HepG2 (cell line): Measurements from ENCODE around the gene CELSR3. TPM values are rescaled to one million over a fixed set of nuclear protein-coding genes. Genes with fewer than 3 reads are reported as not detected.
A peak's percentile ranks its signal among the peaks of the same experiment; 100 is the strongest.

ENCODE experiments used
- BRCA1 ChIP-seq: sonication (generic); formaldehyde crosslinking; IDR thresholded peaks from 2 replicates; pipeline ENCODE4 v1.4.0; 2020; ENCODE audit warnings: missing genetic modification reagents
- CBX5 ChIP-seq: sonication (generic); formaldehyde crosslinking; IDR thresholded peaks from 2 replicates; pipeline ENCODE4 v1.4.0; 2020; ENCODE audit warnings: missing genetic modification reagents, borderline replicate concordance
- CHD2 ChIP-seq: IDR thresholded peaks from 2 replicates; pipeline ENCODE4 v1.6.1; 2011; ENCODE audit warnings: low read depth, low read length, improper control_type of control experiment
- KDM5B ChIP-seq: sonication (generic); formaldehyde crosslinking; IDR thresholded peaks from 2 replicates; pipeline ENCODE4 v1.4.0; 2020; ENCODE audit warnings: missing genetic modification reagents, mild to moderate bottlenecking, borderline replicate concordance
- KLF9 ChIP-seq: IDR thresholded peaks from 2 replicates; pipeline ENCODE4 v1.6.1; 2016; ENCODE audit warnings: low read depth
- KMT2B ChIP-seq: IDR thresholded peaks from 2 replicates; pipeline ENCODE4 v1.6.1; 2016; ENCODE audit warnings: missing genetic modification reagents, missing compliant biosample characterization
- MIER3 ChIP-seq: IDR thresholded peaks from 2 replicates; pipeline ENCODE4 v1.6.1; 2016; ENCODE audit warnings: missing compliant biosample characterization, borderline replicate concordance
- PHF20 ChIP-seq: sonication (generic); formaldehyde crosslinking; IDR thresholded peaks from 2 replicates; pipeline ENCODE4 v1.5.0; 2020; ENCODE audit warnings: mild to moderate bottlenecking, missing genetic modification reagents
- SMC3 ChIP-seq: IDR thresholded peaks from 2 replicates; pipeline ENCODE4 v1.6.1; 2011; ENCODE audit warnings: low read length, improper control_type of control experiment
- TARDBP ChIP-seq: sonication (generic); formaldehyde crosslinking; IDR thresholded peaks from 2 replicates; pipeline ENCODE4 v1.8.0; 2022; ENCODE audit warnings: mild to moderate bottlenecking, missing genetic modification reagents
- TBX3 ChIP-seq: fragments of 450-650 bp; IDR thresholded peaks from 2 replicates; pipeline ENCODE4 v1.6.1; 2017; ENCODE audit warnings: antibody characterized with exemption, mild to moderate bottlenecking, inconsistent platforms, borderline replicate concordance
- TRIM22 ChIP-seq: fragments of 450-650 bp; IDR thresholded peaks from 2 replicates; pipeline ENCODE4 v1.6.1; 2017
- ZNF160 ChIP-seq: sonication (generic); formaldehyde crosslinking; IDR thresholded peaks from 2 replicates; pipeline ENCODE4 v1.8.0; 2022; ENCODE audit warnings: mild to moderate bottlenecking, inconsistent platforms, missing genetic modification reagents
- ZNF224 ChIP-seq: sonication (generic); formaldehyde crosslinking; IDR thresholded peaks from 2 replicates; pipeline ENCODE4 v1.5.0; 2020; ENCODE audit warnings: mild to moderate bottlenecking, missing genetic modification reagents
- ZNF30 ChIP-seq: sonication (generic); formaldehyde crosslinking; IDR thresholded peaks from 2 replicates; pipeline ENCODE4 v1.5.0; 2020; ENCODE audit warnings: mild to moderate bottlenecking, missing genetic modification reagents
- ZNF343 ChIP-seq: sonication (generic); formaldehyde crosslinking; IDR thresholded peaks from 2 replicates; pipeline ENCODE4 v1.4.0; 2020; ENCODE audit warnings: mild to moderate bottlenecking, missing genetic modification reagents
- ZNF468 ChIP-seq: sonication (generic); formaldehyde crosslinking; IDR thresholded peaks from 2 replicates; pipeline ENCODE4 v1.8.0; 2022; ENCODE audit warnings: mild to moderate bottlenecking, moderate library complexity, missing genetic modification reagents
- ZNF552 ChIP-seq: sonication (generic); formaldehyde crosslinking; IDR thresholded peaks from 2 replicates; pipeline ENCODE4 v1.9.0; 2022; ENCODE audit warnings: missing genetic modification reagents, mild to moderate bottlenecking, borderline replicate concordance
- ZNF777 ChIP-seq: sonication (generic); formaldehyde crosslinking; IDR thresholded peaks from 2 replicates; pipeline ENCODE4 v1.4.0; 2020; ENCODE audit warnings: missing genetic modification reagents
- polyA plus RNA-seq, 8 experiments: library from polyadenylated mRNA; depleted of rRNA in 3 of 8; stranded (reverse) in 7 of 8; unstranded in 1 of 8; fragments of >200 nt; fragmentation: Illumina TruSeq in 4 of 8; extraction: Trizol in 4 of 8; gene quantifications; 2 replicates each; pipeline versions ENCODE4 v1.2.1 to v1.2.3, GENCODE V29; 2011 to 2016; ENCODE audit warnings: low read depth in 4 of 8, missing spikeins in 1 of 8, mixed read lengths in 1 of 8; ENCODE audit not compliant: insufficient read depth in 1 of 8
- total RNA-seq, 5 experiments: library from RNA; depleted of rRNA; stranded (reverse); fragments of >200 nt; fragmentation: Illumina TruSeq; extraction: Trizol; gene quantifications; 2 replicates each; pipeline ENCODE4 v1.2.3, GENCODE V29; 2016; ENCODE audit warnings: low read depth in 1 of 5
- TF ChIP-seq, protein P1 (sequence below): sonication (generic); formaldehyde crosslinking; IDR thresholded peaks from 2 replicates; pipeline ENCODE4 v1.5.0; 2020; ENCODE audit warnings: mild to moderate bottlenecking, missing genetic modification reagents, borderline replicate concordance
- TF ChIP-seq, protein P2 (sequence below): sonication (generic); formaldehyde crosslinking; conservative IDR thresholded peaks from 2 replicates; pipeline ENCODE4 v1.4.0; 2020; ENCODE audit warnings: mild to moderate bottlenecking, missing genetic modification reagents, moderate library complexity

CELSR3 gene
- total and polyA plus RNA-seq, 2 of the 13 experiments (the other 11 are each of a cell fraction or from before 2014, with no cell fraction given): 5.4 to 6.7 TPM

- TF ChIP-seq CBX5 (CRISPR knock-in tag) (no peak), KLF9 (no peak), CHD2 (no peak), ZNF30 (CRISPR knock-in tag) (peak; percentile 78; the same call in 1 of the 2 replicates), SMC3 (peak; percentile 56), ZNF777 (CRISPR knock-in tag) (no peak), MIER3 (CRISPR knock-in tag) (no peak), ZNF552 (CRISPR knock-in tag) (no peak), BRCA1 (CRISPR knock-in tag) (peak; percentile 55), PHF20 (CRISPR knock-in tag) (no peak), TRIM22 (no peak), TARDBP (peak; percentile 34; the same call in 1 of the 2 replicates), ZNF343 (peak; percentile 68; the same call in 1 of the 2 replicates), ZNF160 (CRISPR knock-in tag) (no peak), ZNF224 (CRISPR knock-in tag) (no peak; the same call in 1 of the 2 replicates), KMT2B (CRISPR knock-in tag) (peak; percentile 65; the same call in 1 of the 2 replicates), TBX3 (0 out of 2 replicates have a peak, but pooled peaks have one; percentile 7), KDM5B (CRISPR knock-in tag) (peak; percentile 69; the same call in 1 of the 2 replicates), ZNF468 (CRISPR knock-in tag) (0 out of 2 replicates have a peak, but pooled peaks have one; percentile 45)
- TF ChIP-seq, protein P1, sequence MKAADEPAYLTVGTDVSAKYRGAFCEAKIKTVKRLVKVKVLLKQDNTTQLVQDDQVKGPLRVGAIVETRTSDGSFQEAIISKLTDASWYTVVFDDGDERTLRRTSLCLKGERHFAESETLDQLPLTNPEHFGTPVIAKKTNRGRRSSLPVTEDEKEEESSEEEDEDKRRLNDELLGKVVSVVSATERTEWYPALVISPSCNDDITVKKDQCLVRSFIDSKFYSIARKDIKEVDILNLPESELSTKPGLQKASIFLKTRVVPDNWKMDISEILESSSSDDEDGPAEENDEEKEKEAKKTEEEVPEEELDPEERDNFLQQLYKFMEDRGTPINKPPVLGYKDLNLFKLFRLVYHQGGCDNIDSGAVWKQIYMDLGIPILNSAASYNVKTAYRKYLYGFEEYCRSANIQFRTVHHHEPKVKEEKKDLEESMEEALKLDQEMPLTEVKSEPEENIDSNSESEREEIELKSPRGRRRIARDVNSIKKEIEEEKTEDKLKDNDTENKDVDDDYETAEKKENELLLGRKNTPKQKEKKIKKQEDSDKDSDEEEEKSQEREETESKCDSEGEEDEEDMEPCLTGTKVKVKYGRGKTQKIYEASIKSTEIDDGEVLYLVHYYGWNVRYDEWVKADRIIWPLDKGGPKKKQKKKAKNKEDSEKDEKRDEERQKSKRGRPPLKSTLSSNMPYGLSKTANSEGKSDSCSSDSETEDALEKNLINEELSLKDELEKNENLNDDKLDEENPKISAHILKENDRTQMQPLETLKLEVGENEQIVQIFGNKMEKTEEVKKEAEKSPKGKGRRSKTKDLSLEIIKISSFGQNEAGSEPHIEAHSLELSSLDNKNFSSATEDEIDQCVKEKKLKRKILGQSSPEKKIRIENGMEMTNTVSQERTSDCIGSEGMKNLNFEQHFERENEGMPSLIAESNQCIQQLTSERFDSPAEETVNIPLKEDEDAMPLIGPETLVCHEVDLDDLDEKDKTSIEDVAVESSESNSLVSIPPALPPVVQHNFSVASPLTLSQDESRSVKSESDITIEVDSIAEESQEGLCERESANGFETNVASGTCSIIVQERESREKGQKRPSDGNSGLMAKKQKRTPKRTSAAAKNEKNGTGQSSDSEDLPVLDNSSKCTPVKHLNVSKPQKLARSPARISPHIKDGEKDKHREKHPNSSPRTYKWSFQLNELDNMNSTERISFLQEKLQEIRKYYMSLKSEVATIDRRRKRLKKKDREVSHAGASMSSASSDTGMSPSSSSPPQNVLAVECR (CRISPR knock-in tag): peak; percentile 96
- TF ChIP-seq, protein P2, sequence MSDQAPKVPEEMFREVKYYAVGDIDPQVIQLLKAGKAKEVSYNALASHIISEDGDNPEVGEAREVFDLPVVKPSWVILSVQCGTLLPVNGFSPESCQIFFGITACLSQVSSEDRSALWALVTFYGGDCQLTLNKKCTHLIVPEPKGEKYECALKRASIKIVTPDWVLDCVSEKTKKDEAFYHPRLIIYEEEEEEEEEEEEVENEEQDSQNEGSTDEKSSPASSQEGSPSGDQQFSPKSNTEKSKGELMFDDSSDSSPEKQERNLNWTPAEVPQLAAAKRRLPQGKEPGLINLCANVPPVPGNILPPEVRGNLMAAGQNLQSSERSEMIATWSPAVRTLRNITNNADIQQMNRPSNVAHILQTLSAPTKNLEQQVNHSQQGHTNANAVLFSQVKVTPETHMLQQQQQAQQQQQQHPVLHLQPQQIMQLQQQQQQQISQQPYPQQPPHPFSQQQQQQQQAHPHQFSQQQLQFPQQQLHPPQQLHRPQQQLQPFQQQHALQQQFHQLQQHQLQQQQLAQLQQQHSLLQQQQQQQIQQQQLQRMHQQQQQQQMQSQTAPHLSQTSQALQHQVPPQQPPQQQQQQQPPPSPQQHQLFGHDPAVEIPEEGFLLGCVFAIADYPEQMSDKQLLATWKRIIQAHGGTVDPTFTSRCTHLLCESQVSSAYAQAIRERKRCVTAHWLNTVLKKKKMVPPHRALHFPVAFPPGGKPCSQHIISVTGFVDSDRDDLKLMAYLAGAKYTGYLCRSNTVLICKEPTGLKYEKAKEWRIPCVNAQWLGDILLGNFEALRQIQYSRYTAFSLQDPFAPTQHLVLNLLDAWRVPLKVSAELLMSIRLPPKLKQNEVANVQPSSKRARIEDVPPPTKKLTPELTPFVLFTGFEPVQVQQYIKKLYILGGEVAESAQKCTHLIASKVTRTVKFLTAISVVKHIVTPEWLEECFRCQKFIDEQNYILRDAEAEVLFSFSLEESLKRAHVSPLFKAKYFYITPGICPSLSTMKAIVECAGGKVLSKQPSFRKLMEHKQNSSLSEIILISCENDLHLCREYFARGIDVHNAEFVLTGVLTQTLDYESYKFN: no peak; the same call in 1 of the 2 replicates
Measured at GRCh38 chr3:48635222-48636021, 27.3 kb downstream of the CELSR3 start, which contains the start of gene SLC26A6 (continued).
